Stimulated activated CD4-positive, alpha-beta T cell treated with anti-CD3 and anti-CD28 coated beads, Interleukin-1b, Interleukin-23, amount 100 ng/mL, for 1 hour (primary cell): ENCODE measurements around the gene ABCG1.

ENCODE experiments used
- DNase-seq, 2 donors: peaks; one replicate each; pipeline ENCODE4 v3.0.0-alpha.2; 2020; ENCODE audit warnings: low read depth in 2 of 2

ABCG1 gene

GRCh38 chr21:42214081-42214750 lies 4.7 kb upstream of the ABCG1 start:
- DNase-seq = no peak

- DNase-seq = no peak
Observed at GRCh38 chr21:42214921-42215320, 4.0 kb upstream of the ABCG1 start.

- DNase-seq = no peak
Observed at GRCh38 chr21:42215942-42216725, 2.8 kb upstream of the ABCG1 start.

GRCh38 chr21:42216726-42217572 lies 2.0 kb upstream of the ABCG1 start:
- no peak for DNase-seq

GRCh38 chr21:42219606-42220137 lies 732 bp downstream of the ABCG1 start:
- DNase-seq = no peak

GRCh38 chr21:42220138-42220701 lies 1.3 kb downstream of the ABCG1 start:
- peak in 1 of 2 donors; percentile 39 for DNase-seq

- no peak for DNase-seq
Observed at GRCh38 chr21:42221581-42222345, 2.8 kb downstream of the ABCG1 start.

GRCh38 chr21:42222386-42222785 lies 3.4 kb downstream of the ABCG1 start:
- DNase-seq = no peak

- DNase-seq = no peak
Observed at GRCh38 chr21:42222821-42223390, 4.0 kb downstream of the ABCG1 start.

- no peak for DNase-seq
Observed at GRCh38 chr21:42223826-42224575, 5.1 kb downstream of the ABCG1 start.

GRCh38 chr21:42225042-42225441 lies 6.1 kb downstream of the ABCG1 start:
- no peak for DNase-seq

GRCh38 chr21:42225571-42226155 lies 6.7 kb downstream of the ABCG1 start:
- no peak for DNase-seq

- no peak for DNase-seq
Observed at GRCh38 chr21:42226626-42227025, 7.7 kb downstream of the ABCG1 start.

- DNase-seq = peak; percentile 73 to 76
Observed at GRCh38 chr21:42227909-42228708, 9.2 kb downstream of the ABCG1 start.

- no peak for DNase-seq
Observed at GRCh38 chr21:42228709-42229220, 9.8 kb downstream of the ABCG1 start.

- no peak for DNase-seq
Observed at GRCh38 chr21:42229676-42230075, 10.7 kb downstream of the ABCG1 start.

GRCh38 chr21:42230178-42230577 lies 11.2 kb downstream of the ABCG1 start:
- DNase-seq = no peak

- no peak for DNase-seq
Observed at GRCh38 chr21:42230636-42231035, 11.7 kb downstream of the ABCG1 start.
